ENCODE measurements around the gene CCDC57.

CCDC57 gene

GRCh38 chr17:82064433-82065192 lies 148.0 kb downstream of the CCDC57 start:
- no peak for DNase-seq (ENCODE audit: low read depth in 3 of 3, low spot score in 1 of 3)

GRCh38 chr17:82063424-82064415 lies 148.9 kb downstream of the CCDC57 start:
- DNase-seq (ENCODE audit: low read depth in 3 of 3, low spot score in 1 of 3): no peak

GRCh38 chr17:82062984-82063368 lies 149.7 kb downstream of the CCDC57 start:
- no peak for DNase-seq (ENCODE audit: low read depth in 3 of 3, low spot score in 1 of 3)

GRCh38 chr17:82062076-82062983 lies 150.3 kb downstream of the CCDC57 start:
- DNase-seq (ENCODE audit: low read depth in 3 of 3, low spot score in 1 of 3): no peak

- DNase-seq (ENCODE audit: low read depth in 3 of 3, low spot score in 1 of 3): no peak
Measured at GRCh38 chr17:82061047-82061925, 151.4 kb downstream of the CCDC57 start.

- DNase-seq (ENCODE audit: low read depth in 3 of 3, low spot score in 1 of 3): no peak
Measured at GRCh38 chr17:82060614-82061013, 152.0 kb downstream of the CCDC57 start.

- DNase-seq (ENCODE audit: low read depth in 3 of 3, low spot score in 1 of 3): no peak
Measured at GRCh38 chr17:82060001-82060380, 152.7 kb downstream of the CCDC57 start.

GRCh38 chr17:82059272-82060000 lies 153.2 kb downstream of the CCDC57 start:
- no peak for DNase-seq (ENCODE audit: low read depth in 3 of 3, low spot score in 1 of 3)

- no peak for DNase-seq (ENCODE audit: low read depth in 3 of 3, low spot score in 1 of 3)
Measured at GRCh38 chr17:82058855-82059249, 153.8 kb downstream of the CCDC57 start.

GRCh38 chr17:82058230-82058854 lies 154.3 kb downstream of the CCDC57 start:
- DNase-seq (ENCODE audit: low read depth in 3 of 3, low spot score in 1 of 3): no peak

- no peak for DNase-seq (ENCODE audit: low read depth in 3 of 3, low spot score in 1 of 3)
Measured at GRCh38 chr17:82056729-82057621, 155.7 kb downstream of the CCDC57 start.

- no peak for DNase-seq (ENCODE audit: low read depth in 3 of 3, low spot score in 1 of 3)
Measured at GRCh38 chr17:82055965-82056728, 156.5 kb downstream of the CCDC57 start.

- no peak for DNase-seq (ENCODE audit: low read depth in 3 of 3, low spot score in 1 of 3)
Measured at GRCh38 chr17:82055023-82055964, 157.3 kb downstream of the CCDC57 start.

GRCh38 chr17:82054351-82055022 lies 158.2 kb downstream of the CCDC57 start:
- no peak for DNase-seq (ENCODE audit: low read depth in 3 of 3, low spot score in 1 of 3)

GRCh38 chr17:82053556-82054263 lies 158.9 kb downstream of the CCDC57 start:
- no peak for DNase-seq (ENCODE audit: low read depth in 3 of 3, low spot score in 1 of 3)
